Gastroesophageal sphincter (tissue), 3 donors: ENCODE measurements around the gene FBXL16.

Experiments used
- POLR2A ChIP-seq, 2 donors: fragments of 450-650 bp; IDR thresholded peaks; one replicate each; pipeline ENCODE4 v1.6.1; 2017; ENCODE audit warnings: antibody characterized with exemption in 2 of 2, mild to moderate bottlenecking in 2 of 2, moderate library complexity in 1 of 2
- TF ChIP-seq, protein P1 (sequence below), 4 experiments: fragments of 200-600 bp in 2 of 4; fragments of 450-650 bp in 2 of 4; sonication (generic) in 1 of 4; IDR thresholded peaks; one replicate each; pipeline ENCODE4 v1.5.1; 2017 to 2019; ENCODE audit warnings: antibody characterized with exemption in 4 of 4, mild to moderate bottlenecking in 2 of 4, moderate library complexity in 2 of 4

DNA sequence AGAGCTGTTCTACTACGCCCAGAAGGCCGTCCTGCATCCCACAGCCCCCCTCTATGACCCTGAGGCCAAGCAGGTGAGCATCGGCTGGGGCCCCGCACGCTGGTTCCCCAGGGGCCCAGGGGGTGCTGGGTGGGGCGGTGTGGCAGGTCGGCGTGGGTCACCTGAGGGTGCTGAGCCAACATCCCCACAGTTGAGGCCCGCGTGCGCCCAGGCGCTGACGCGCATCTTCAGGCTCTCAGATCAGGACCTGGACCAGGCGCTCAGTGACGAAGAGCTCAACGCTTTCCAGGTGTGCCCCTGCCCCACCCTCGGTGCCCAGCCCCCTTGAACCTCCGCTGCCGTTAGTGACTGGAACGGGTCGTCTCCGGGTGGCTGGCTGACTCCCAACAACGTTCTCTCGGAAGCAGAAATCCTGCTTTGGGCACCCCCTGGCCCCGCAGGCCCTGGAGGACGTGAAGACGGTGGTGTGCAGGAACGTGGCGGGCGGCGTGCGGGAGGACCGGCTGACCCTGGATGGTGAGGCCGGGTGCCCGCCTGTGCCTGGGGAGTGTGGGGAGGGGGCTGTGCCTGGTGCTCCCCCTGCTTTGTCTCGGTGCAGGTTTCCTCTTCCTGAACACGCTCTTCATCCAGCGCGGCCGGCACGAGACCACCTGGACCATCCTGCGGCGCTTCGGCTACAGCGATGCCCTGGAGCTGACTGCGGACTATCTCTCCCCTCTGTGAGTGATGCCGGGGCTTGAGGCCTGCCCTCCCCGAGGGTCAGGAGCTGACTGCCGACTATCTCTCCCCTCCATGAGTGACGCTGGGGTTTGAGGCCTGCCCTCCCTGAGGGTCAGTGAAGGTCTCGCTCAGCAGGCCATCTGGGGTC lies 34.9 kb downstream of the FBXL16 start:
- TF ChIP-seq, protein P1, sequence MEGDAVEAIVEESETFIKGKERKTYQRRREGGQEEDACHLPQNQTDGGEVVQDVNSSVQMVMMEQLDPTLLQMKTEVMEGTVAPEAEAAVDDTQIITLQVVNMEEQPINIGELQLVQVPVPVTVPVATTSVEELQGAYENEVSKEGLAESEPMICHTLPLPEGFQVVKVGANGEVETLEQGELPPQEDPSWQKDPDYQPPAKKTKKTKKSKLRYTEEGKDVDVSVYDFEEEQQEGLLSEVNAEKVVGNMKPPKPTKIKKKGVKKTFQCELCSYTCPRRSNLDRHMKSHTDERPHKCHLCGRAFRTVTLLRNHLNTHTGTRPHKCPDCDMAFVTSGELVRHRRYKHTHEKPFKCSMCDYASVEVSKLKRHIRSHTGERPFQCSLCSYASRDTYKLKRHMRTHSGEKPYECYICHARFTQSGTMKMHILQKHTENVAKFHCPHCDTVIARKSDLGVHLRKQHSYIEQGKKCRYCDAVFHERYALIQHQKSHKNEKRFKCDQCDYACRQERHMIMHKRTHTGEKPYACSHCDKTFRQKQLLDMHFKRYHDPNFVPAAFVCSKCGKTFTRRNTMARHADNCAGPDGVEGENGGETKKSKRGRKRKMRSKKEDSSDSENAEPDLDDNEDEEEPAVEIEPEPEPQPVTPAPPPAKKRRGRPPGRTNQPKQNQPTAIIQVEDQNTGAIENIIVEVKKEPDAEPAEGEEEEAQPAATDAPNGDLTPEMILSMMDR (IDR thresholded peaks at IDR 0.05) = no peak
- TF ChIP-seq POLR2A (IDR thresholded peaks at IDR 0.05) = no peak
